IMR-90 (cell line): ENCODE results near the gene HLA-DMB. TPM values are rescaled to one million over a fixed set of nuclear protein-coding genes. Genes with fewer than 3 reads are reported as not detected.

Experiments
- ATAC-seq: fragments of 200-7000 bp; cut with Tn5 transposase; 2 replicates; pipeline ENCODE4 v1.9.1; 2020; ENCODE audit warnings: low read depth, mild to moderate bottlenecking, moderate library complexity
- BruUV-seq: library from RNA; stranded (reverse); fragments of 400-500 nt; replicated peaks from 2 replicates; lab custom pipeline; 2021; lab: Mats Ljungman, UMichigan
- CTCF ChIA-PET: fragments of 300-600 bp; formaldehyde crosslinking; extraction: SDS; loops from one replicate; lab custom pipeline; 2021; ENCODE audit warnings: antibody characterized with exemption; lab: Yijun Ruan, JAX
- POLR2A ChIA-PET: fragments of 300-600 bp; sonication (Branson Sonifier 250); formaldehyde crosslinking; loops from one replicate; lab custom pipeline; 2022; ENCODE audit warnings: antibody characterized with exemption; ENCODE audit not compliant: unreplicated experiment; lab: Charles Lee
- DNase-seq: peaks from one replicate; pipeline ENCODE4 v3.0.0; 2013
- H2AFZ ChIP-seq: replicated peaks from 2 replicates; pipeline ENCODE3; 2013; ENCODE audit warnings: low read length, mild to moderate bottlenecking; ENCODE audit not compliant: poor library complexity
- H2AK5ac ChIP-seq: 2 replicates; pipeline ENCODE4 v1.6.1; 2013; ENCODE audit warnings: low read depth, low read length, inconsistent platforms
- H2AK9ac ChIP-seq: replicated peaks from 2 replicates; pipeline ENCODE3; 2013; ENCODE audit warnings: mild to moderate bottlenecking, low read depth, low read length, moderate library complexity; ENCODE audit not compliant: poor library complexity
- H2BK120ac ChIP-seq: 2 replicates; pipeline ENCODE4 v1.6.1; 2013; ENCODE audit warnings: low read depth, low read length, inconsistent platforms
- H2BK15ac ChIP-seq: 3 replicates; pipeline ENCODE4 v1.6.1; 2013; ENCODE audit warnings: low read depth, low read length, inconsistent platforms
- H2BK20ac ChIP-seq: 2 replicates; pipeline ENCODE4 v1.6.1; 2013; ENCODE audit warnings: low read depth, mild to moderate bottlenecking, inconsistent platforms, low read length, moderate library complexity
- H2BK5ac ChIP-seq: 2 replicates; pipeline ENCODE4 v1.6.1; 2013; ENCODE audit warnings: mild to moderate bottlenecking, low read depth, low read length, inconsistent platforms; ENCODE audit not compliant: poor library complexity, severe bottlenecking
- H3K14ac ChIP-seq: replicated peaks from 2 replicates; pipeline ENCODE4 v1.6.1; 2013; ENCODE audit warnings: low read depth, low read length, inconsistent platforms
- H3K18ac ChIP-seq: 2 replicates; pipeline ENCODE4 v1.6.1; 2013; ENCODE audit warnings: low read depth, low read length, control low read depth
- H3K23ac ChIP-seq: 2 replicates; pipeline ENCODE4 v1.6.1; 2013; ENCODE audit warnings: low read depth, low read length, inconsistent platforms
- H3K27ac ChIP-seq: 2 replicates; pipeline ENCODE4 v1.5.1; 2013; ENCODE audit warnings: mild to moderate bottlenecking, control low read depth, low read length; ENCODE audit not compliant: insufficient read depth
- H3K27me3 ChIP-seq: 2 replicates; pipeline ENCODE4 v1.6.1; 2013; ENCODE audit warnings: low read length; ENCODE audit not compliant: control insufficient read depth, insufficient read depth
- H3K36me3 ChIP-seq: 2 replicates; pipeline ENCODE4 v1.6.1; 2013; ENCODE audit warnings: low read length, mixed read lengths; ENCODE audit not compliant: control insufficient read depth, insufficient read depth
- H3K4ac ChIP-seq: 2 replicates; pipeline ENCODE4 v1.6.1; 2013; ENCODE audit warnings: low read depth, low read length, inconsistent platforms
- H3K4me1 ChIP-seq: 2 replicates; pipeline ENCODE4 v1.6.1; 2013; ENCODE audit warnings: low read length, mixed read lengths; ENCODE audit not compliant: control insufficient read depth, insufficient read depth
- H3K4me2 ChIP-seq: 2 replicates; pipeline ENCODE4 v1.6.1; 2013; ENCODE audit warnings: low read depth, mild to moderate bottlenecking, control low read depth, low read length, moderate library complexity
- H3K4me3 ChIP-seq: 2 replicates; pipeline ENCODE4 v1.5.1; 2013; ENCODE audit warnings: low read depth, mild to moderate bottlenecking, control low read depth, low read length, moderate library complexity; ENCODE audit not compliant: insufficient read depth
- H3K56ac ChIP-seq: 2 replicates; pipeline ENCODE4 v1.6.1; 2013; ENCODE audit warnings: low read length, inconsistent platforms; ENCODE audit not compliant: insufficient read depth; ENCODE audit errors: extremely low read depth
- H3K79me1 ChIP-seq, 2 experiments: 2 replicates each; pipeline ENCODE4 v1.6.1; 2013; ENCODE audit warnings: low read length in 2 of 2, inconsistent platforms in 1 of 2, low read depth in 1 of 2
- H3K9ac ChIP-seq: 2 replicates; pipeline ENCODE4 v1.6.1; 2013; ENCODE audit warnings: low read depth, low read length, control low read depth
- H3K9me1 ChIP-seq: 2 replicates; pipeline ENCODE4 v1.6.1; 2013; ENCODE audit warnings: low read length, inconsistent platforms; ENCODE audit not compliant: insufficient read depth
- H3K9me3 ChIP-seq: 2 replicates; pipeline ENCODE4 v1.6.1; 2013; ENCODE audit warnings: low read length; ENCODE audit not compliant: control insufficient read depth, insufficient read depth
- H4K20me1 ChIP-seq: 2 replicates; pipeline ENCODE4 v1.6.1; 2013; ENCODE audit warnings: low read length, inconsistent platforms; ENCODE audit not compliant: insufficient read depth
- H4K5ac ChIP-seq: 2 replicates; pipeline ENCODE4 v1.6.1; 2013; ENCODE audit warnings: mild to moderate bottlenecking, low read depth, low read length, control low read depth
- H4K8ac ChIP-seq, 2 experiments: 2 replicates each; pipeline ENCODE4 v1.6.1; 2013; ENCODE audit warnings: low read depth in 2 of 2, low read length in 2 of 2, control low read depth in 1 of 2, inconsistent platforms in 1 of 2
- H4K91ac ChIP-seq: 2 replicates; pipeline ENCODE4 v1.6.1; 2013; ENCODE audit warnings: low read depth, low read length, inconsistent platforms; ENCODE audit not compliant: insufficient read depth
- CEBPB ChIP-seq: IDR thresholded peaks from 2 replicates; pipeline ENCODE4 v1.6.1; 2012; ENCODE audit warnings: low read depth, low read length, improper control_type of control experiment
- CHD1 ChIP-seq: IDR thresholded peaks from 2 replicates; pipeline ENCODE4 v1.6.1; 2012; ENCODE audit warnings: low read depth, low read length, improper control_type of control experiment
- ELK1 ChIP-seq: fragments of 150-350 bp; IDR thresholded peaks from 2 replicates; pipeline ENCODE4 v1.6.1; 2016; ENCODE audit warnings: low read depth, mild to moderate bottlenecking, low read length, moderate library complexity, borderline replicate concordance
- FOS ChIP-seq: fragments of 150-350 bp; IDR thresholded peaks from 2 replicates; pipeline ENCODE4 v1.6.1; 2016; ENCODE audit warnings: low read depth, low read length
- MAFK ChIP-seq: IDR thresholded peaks from 2 replicates; pipeline ENCODE4 v1.6.1; 2012; ENCODE audit warnings: low read depth, low read length, improper control_type of control experiment
- RFX5 ChIP-seq: IDR thresholded peaks from 2 replicates; pipeline ENCODE4 v1.8.0; 2012; ENCODE audit warnings: low read depth, mild to moderate bottlenecking, low read length, moderate library complexity
- WGBS, 2 experiments: methylation state at CpG; one replicate each; pipeline versions ENCODE4 v1.1.5 to v1.1.7; 2013; ENCODE audit warnings: missing lambda C conversion rate in 2 of 2; ENCODE audit not compliant: insufficient read length in 1 of 2; ENCODE audit errors: extremely low coverage in 2 of 2; 5-methylcytosine and 5-hydroxymethylcytosine counted together
- dilution Hi-C: fragments of 300-500 bp; cut with HindIII; formaldehyde crosslinking; loops from one replicate; pipeline ENCODE4 v1.14.3; 2018; ENCODE audit warnings: low sequenced_read_pairs; ENCODE audit not compliant: unreplicated experiment
- in situ Hi-C: fragments of 300-500 bp; cut with MboI; formaldehyde crosslinking; loops from 3 replicates; pipeline ENCODE4 v1.14.3; 2019; ENCODE audit warnings: low sequenced_read_pairs, inconsistent platforms, mixed read lengths
- intact Hi-C: fragments of 100-400 bp; cut with micrococcal nuclease; formaldehyde crosslinking; loops from 2 replicates; pipeline ENCODE4 v1.10.0; 2022
- polyA plus RNA-seq, 3 experiments: library from polyadenylated mRNA; depleted of rRNA; stranded (reverse); fragments of >200 nt; gene quantifications; 2 replicates each; pipeline ENCODE4 v1.2.3, GENCODE V29; 2012; ENCODE audit warnings: low replicate concordance in 1 of 3
- total RNA-seq: library from RNA; depleted of rRNA; stranded (reverse); fragments of >200 nt; gene quantifications from 2 replicates; pipeline ENCODE4 v1.2.3, GENCODE V29; 2012
- TF ChIP-seq, protein P1 (sequence below): conservative IDR thresholded peaks from 2 replicates; pipeline ENCODE4 v1.5.1; 2012; ENCODE audit warnings: mild to moderate bottlenecking, low read depth, low read length, improper control_type of control experiment

The HLA-DMB gene
- total and polyA plus RNA-seq, 2 of the 4 experiments (the other 2 are of a cell fraction) = 0.18 to 0.19 TPM

GRCh38 chr6:32976334-32977069, 35.7 kb upstream of the HLA-DMB start (continued):
- no peak for TF ChIP-seq CEBPB

DNA sequence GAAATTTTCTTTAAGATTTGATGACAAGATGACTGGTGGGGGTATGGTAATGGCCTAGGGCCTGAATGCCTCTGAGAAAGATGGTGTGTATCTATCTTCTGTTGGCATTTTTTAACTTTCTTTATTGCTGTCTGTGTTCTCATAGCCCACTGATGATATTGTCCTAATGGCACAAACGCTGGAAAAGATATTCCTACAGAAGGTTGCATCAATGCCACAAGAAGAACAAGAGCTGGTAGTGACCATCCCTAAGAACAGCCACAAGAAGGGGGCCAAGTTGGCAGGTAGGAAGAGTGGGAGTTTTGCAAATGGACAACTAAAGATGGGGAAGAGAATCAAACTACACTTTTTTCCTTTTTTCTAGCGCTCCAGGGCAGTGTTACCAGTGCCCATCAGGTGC, 35.1 kb upstream of the HLA-DMB start:
- H2BK15ac ChIP-seq = no peak overlapping the region
- in situ Hi-C loops (loop anchor here (5.0 kb wide), 1 partner anchor 39 kb away; no protein-coding TSS in a partner anchor), dilution Hi-C loops (no loop called here), intact Hi-C loops (no loop called here)
- no peak overlapping the region for H2AK5ac ChIP-seq
- peaks cover 93% of the 10 kb centered on the region for H4K20me1 ChIP-seq
- no peak overlapping the region for H2AFZ ChIP-seq
- no peak overlapping the region for H4K5ac ChIP-seq
- H2BK20ac ChIP-seq = no peak overlapping the region
- ChIA-PET CTCF (no interaction called here), POLR2A (interaction anchor here (0.5 kb wide), 1 partner anchor 122 kb away, joined by 5 read pairs; the partner anchor contains the start of gene TAP1)
- H3K4me3 ChIP-seq = no peak overlapping the region
- WGBS, 2 experiments = 60% methylated on average over 1 of the region's 2 CpGs; no CpG with 5 or more reads in 1 of the 2 experiments
- H3K4ac ChIP-seq = no peak overlapping the region
- H3K23ac ChIP-seq = 0 out of 2 replicates have a peak overlapping the region, but pooled peaks have one; percentile 51
- H3K9ac ChIP-seq = no peak overlapping the region
- TF ChIP-seq MAFK (no peak), CHD1 (no peak), FOS (no peak), ELK1 (no peak), RFX5 (no peak), CEBPB (no peak)
- TF ChIP-seq, protein P1, sequence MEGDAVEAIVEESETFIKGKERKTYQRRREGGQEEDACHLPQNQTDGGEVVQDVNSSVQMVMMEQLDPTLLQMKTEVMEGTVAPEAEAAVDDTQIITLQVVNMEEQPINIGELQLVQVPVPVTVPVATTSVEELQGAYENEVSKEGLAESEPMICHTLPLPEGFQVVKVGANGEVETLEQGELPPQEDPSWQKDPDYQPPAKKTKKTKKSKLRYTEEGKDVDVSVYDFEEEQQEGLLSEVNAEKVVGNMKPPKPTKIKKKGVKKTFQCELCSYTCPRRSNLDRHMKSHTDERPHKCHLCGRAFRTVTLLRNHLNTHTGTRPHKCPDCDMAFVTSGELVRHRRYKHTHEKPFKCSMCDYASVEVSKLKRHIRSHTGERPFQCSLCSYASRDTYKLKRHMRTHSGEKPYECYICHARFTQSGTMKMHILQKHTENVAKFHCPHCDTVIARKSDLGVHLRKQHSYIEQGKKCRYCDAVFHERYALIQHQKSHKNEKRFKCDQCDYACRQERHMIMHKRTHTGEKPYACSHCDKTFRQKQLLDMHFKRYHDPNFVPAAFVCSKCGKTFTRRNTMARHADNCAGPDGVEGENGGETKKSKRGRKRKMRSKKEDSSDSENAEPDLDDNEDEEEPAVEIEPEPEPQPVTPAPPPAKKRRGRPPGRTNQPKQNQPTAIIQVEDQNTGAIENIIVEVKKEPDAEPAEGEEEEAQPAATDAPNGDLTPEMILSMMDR = no peak
- H3K36me3 ChIP-seq = peaks cover 68% of the 10 kb centered on the region
- no peak overlapping the region for H3K56ac ChIP-seq
- BruUV-seq = no TSS peak
- H3K9me1 ChIP-seq = peaks cover 9% of the 10 kb centered on the region
- DNase-seq (no peak), ATAC-seq (no peak)
- no peak overlapping the region for H2BK120ac ChIP-seq
- H3K4me2 ChIP-seq = no peak overlapping the region; the same call in 1 of the 2 replicates
- no peaks in the 10 kb centered on the region for H3K27me3 ChIP-seq
- no peak overlapping the region for H2BK5ac ChIP-seq
- no peak overlapping the region for H3K18ac ChIP-seq
- no peak overlapping the region for H4K91ac ChIP-seq
- H3K4me1 ChIP-seq = peaks cover 6% of the 10 kb centered on the region; the same call in 1 of the 2 replicates
- H2AK9ac ChIP-seq = no peak overlapping the region
- no peak overlapping the region for H3K27ac ChIP-seq
- H4K8ac ChIP-seq = no peak overlapping the region
- peaks cover 42 to 60% of the 10 kb centered on the region in 2 experiments for H3K79me1 ChIP-seq
- H3K9me3 ChIP-seq = no peaks in the 10 kb centered on the region
- no peak overlapping the region for H3K14ac ChIP-seq
